ENCODE measurements around the gene ZFYVE28. TPM values are rescaled to one million over a fixed set of nuclear protein-coding genes. Genes with fewer than 3 reads are reported as not detected.

The ZFYVE28 gene
- total RNA-seq, 1 experiment from 2014 or later: 0.82 TPM

DNA sequence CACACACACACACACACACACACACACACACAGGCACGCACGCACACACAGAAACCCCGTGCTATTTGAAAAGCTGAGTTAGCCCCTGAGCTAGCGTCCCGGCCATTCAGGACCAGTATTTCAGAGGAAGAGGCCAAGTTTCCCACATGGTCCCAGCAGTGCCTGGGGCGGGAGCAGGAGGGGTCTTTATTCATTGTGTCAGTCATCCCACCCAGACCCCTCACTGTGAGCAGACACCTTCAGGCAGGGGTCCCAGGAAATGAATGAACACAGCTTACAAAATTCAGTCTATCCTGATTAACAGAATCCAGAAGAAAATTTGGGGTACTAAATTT, 58.1 kb downstream of the ZFYVE28 start:
- H3K27ac Mint-ChIP-seq (ENCODE audit: unreplicated experiment): no peak overlapping the region
- no peaks in the 10 kb centered on the region for H3K27me3 Mint-ChIP-seq (ENCODE audit: insufficient read depth, unreplicated experiment)
- no TSS peak for BruUV-seq (replicated peaks)
- Histone ChIP-seq H3K4me3 (ENCODE audit: low read depth, low read length) (no peak overlapping the region), H3K9me3 (no peaks in the 10 kb centered on the region), H3K27me3 (replicated peaks; ENCODE audit: control insufficient read depth, insufficient read depth, low read length) (no peaks in the 10 kb centered on the region), H3K4me1 (peaks cover 16% of the 10 kb centered on the region), H3K36me3 (ENCODE audit: control insufficient read depth, insufficient read depth, low read length) (no peaks in the 10 kb centered on the region)
- H3K4me3 Mint-ChIP-seq (ENCODE audit: unreplicated experiment): no peak overlapping the region
- CTCF ChIA-PET: no interaction called here
- H3K9me3 Mint-ChIP-seq (ENCODE audit: unreplicated experiment): no peaks in the 10 kb centered on the region
- DNase-seq: no peak
- intact Hi-C loops (cut with micrococcal nuclease; ENCODE audit: unreplicated experiment): no loop called here
- no peaks in the 10 kb centered on the region for H3K36me3 Mint-ChIP-seq (ENCODE audit: insufficient read depth, unreplicated experiment)
- POLR2A ChIA-PET: no interaction called here
- TF ChIP-seq, protein P1, sequence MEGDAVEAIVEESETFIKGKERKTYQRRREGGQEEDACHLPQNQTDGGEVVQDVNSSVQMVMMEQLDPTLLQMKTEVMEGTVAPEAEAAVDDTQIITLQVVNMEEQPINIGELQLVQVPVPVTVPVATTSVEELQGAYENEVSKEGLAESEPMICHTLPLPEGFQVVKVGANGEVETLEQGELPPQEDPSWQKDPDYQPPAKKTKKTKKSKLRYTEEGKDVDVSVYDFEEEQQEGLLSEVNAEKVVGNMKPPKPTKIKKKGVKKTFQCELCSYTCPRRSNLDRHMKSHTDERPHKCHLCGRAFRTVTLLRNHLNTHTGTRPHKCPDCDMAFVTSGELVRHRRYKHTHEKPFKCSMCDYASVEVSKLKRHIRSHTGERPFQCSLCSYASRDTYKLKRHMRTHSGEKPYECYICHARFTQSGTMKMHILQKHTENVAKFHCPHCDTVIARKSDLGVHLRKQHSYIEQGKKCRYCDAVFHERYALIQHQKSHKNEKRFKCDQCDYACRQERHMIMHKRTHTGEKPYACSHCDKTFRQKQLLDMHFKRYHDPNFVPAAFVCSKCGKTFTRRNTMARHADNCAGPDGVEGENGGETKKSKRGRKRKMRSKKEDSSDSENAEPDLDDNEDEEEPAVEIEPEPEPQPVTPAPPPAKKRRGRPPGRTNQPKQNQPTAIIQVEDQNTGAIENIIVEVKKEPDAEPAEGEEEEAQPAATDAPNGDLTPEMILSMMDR (IDR thresholded peaks at IDR 0.05; ENCODE audit: insufficient read depth in 1 of 2, low read depth in 1 of 2, low read length in 1 of 2, severe bottlenecking in 1 of 2, unreplicated experiment in 1 of 2): no peak
- H3K4me1 Mint-ChIP-seq (ENCODE audit: low read depth, unreplicated experiment): no peaks in the 10 kb centered on the region

DNA sequence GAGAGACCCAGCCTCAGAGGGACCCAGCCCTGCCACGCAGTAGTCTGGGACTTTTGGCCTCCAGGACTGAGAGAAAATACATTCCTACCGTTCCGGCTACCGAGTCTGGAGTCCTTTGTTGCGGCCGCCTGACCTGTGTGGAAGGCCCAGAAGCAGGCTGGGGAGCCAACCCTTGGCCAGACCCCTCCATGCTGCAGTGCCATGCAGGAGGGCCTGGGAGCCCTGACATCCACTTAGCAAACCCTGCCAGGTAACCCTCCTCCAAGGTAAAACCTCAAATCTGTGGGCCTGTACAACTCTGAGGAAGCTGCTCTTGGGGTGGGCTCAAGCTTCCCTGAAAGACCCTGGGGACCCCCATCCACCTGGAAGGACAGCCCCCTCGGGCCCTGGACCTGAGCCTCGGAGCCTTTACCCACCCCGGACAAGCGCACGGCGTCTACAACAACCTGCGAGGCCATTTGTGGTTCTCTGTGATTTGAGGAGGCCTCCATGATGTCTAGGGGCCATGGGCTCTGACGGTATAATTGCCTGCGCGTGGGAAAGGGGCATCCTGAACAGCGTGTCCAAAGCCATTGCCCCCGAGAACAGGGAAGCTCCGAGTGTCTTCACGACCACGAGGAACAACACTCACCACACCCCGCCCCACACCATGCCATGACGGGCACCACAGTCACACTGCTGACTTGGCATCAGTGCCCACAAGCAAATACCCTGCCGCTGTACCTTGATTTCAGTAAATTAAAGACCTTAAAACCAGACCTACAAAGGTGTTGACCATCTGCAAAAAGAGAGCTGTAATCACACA, 58.7 kb downstream of the ZFYVE28 start:
- H3K9me3 Mint-ChIP-seq (ENCODE audit: unreplicated experiment): no peaks in the 10 kb centered on the region
- H3K27me3 Mint-ChIP-seq (ENCODE audit: insufficient read depth, unreplicated experiment): no peaks in the 10 kb centered on the region
- no peak overlapping the region for H3K27ac Mint-ChIP-seq (ENCODE audit: unreplicated experiment)
- intact Hi-C loops (cut with micrococcal nuclease; ENCODE audit: unreplicated experiment): loop anchor here (10.0 kb wide), 1 partner anchor 115 kb away; the partner anchor contains the start of genes HAUS3 and POLN
- Histone ChIP-seq H3K27me3 (replicated peaks; ENCODE audit: control insufficient read depth, insufficient read depth, low read length) (no peaks in the 10 kb centered on the region), H3K36me3 (ENCODE audit: control insufficient read depth, insufficient read depth, low read length) (no peaks in the 10 kb centered on the region), H3K4me1 (peaks cover 16% of the 10 kb centered on the region), H3K9me3 (no peaks in the 10 kb centered on the region), H3K4me3 (ENCODE audit: low read depth, low read length) (no peak overlapping the region)
- no peak overlapping the region for H3K4me3 Mint-ChIP-seq (ENCODE audit: unreplicated experiment)
- DNase-seq: no peak
- ChIA-PET POLR2A (no interaction called here), CTCF (no interaction called here)
- no peaks in the 10 kb centered on the region for H3K4me1 Mint-ChIP-seq (ENCODE audit: low read depth, unreplicated experiment)
- TF ChIP-seq, protein P1 (IDR thresholded peaks at IDR 0.05; ENCODE audit: insufficient read depth in 1 of 2, low read depth in 1 of 2, low read length in 1 of 2, severe bottlenecking in 1 of 2, unreplicated experiment in 1 of 2): no peak
- BruUV-seq (replicated peaks): no TSS peak
- no peaks in the 10 kb centered on the region for H3K36me3 Mint-ChIP-seq (ENCODE audit: insufficient read depth, unreplicated experiment)

DNA sequence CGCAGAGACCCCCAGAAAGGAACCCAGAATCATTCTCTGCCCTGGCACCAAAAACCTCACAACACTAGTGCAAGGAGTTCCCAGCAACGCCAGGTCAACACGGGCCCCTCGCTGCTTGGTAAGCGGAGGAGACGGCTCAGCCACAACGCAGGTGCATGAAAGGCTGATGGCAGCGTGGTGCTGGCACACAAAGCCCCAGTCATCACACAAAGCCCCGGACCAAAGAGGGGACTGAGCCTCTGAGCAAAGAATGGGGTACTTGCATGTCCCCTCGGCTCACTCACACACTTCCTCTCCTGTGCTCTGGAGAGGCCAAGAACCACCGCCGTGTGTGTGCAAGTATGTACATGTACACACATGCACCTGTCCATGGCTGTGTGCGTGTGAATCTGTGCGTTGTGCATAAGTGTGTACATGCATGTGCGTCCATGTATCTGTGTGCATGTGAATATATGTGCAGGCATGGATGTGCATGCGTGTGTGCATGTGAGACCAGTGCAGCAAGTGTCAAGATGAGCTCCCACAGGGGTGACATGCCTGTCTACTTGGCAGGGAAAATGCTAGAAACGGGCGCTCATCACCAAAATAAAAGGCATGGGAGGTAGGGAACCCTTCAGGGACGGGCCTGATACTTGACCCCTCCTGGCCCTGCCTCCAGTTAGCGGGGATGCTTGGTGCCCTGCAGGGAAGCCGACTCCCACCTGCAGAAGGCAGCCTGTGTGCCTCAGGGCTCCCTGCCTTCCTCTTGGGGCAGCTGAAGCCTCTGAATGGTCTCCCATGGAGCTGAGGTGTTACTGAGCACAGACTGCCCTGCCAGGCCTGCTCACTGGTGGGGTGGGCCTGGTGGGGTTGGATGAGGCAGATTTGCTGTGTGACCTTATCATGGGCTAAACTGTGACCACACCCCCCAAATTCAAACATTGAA, 60.4 kb downstream of the ZFYVE28 start:
- Mint-ChIP-seq H3K27me3 (ENCODE audit: insufficient read depth, unreplicated experiment) (no peaks in the 10 kb centered on the region), H3K4me1 (ENCODE audit: low read depth, unreplicated experiment) (no peaks in the 10 kb centered on the region), H3K4me3 (ENCODE audit: unreplicated experiment) (no peak overlapping the region), H3K9me3 (ENCODE audit: unreplicated experiment) (no peaks in the 10 kb centered on the region), H3K36me3 (ENCODE audit: insufficient read depth, unreplicated experiment) (no peaks in the 10 kb centered on the region), H3K27ac (ENCODE audit: unreplicated experiment) (no peak overlapping the region)
- no TSS peak for BruUV-seq (replicated peaks)
- no peaks in the 10 kb centered on the region for H3K36me3 ChIP-seq (ENCODE audit: control insufficient read depth, insufficient read depth, low read length)
- DNase-seq: no peak
- CTCF ChIA-PET: no interaction called here
- peaks cover 8% of the 10 kb centered on the region for H3K4me1 ChIP-seq
- POLR2A ChIA-PET: no interaction called here
- no peaks in the 10 kb centered on the region for H3K27me3 ChIP-seq (replicated peaks; ENCODE audit: control insufficient read depth, insufficient read depth, low read length)
- no peak overlapping the region for H3K4me3 ChIP-seq (ENCODE audit: low read depth, low read length)
- H3K9me3 ChIP-seq: no peaks in the 10 kb centered on the region
- intact Hi-C loops (cut with micrococcal nuclease; ENCODE audit: unreplicated experiment): loop anchor here (10.0 kb wide), 1 partner anchor 113 kb away; the partner anchor contains the start of genes HAUS3 and POLN
- TF ChIP-seq, protein P1 (IDR thresholded peaks at IDR 0.05; ENCODE audit: insufficient read depth in 1 of 2, low read depth in 1 of 2, low read length in 1 of 2, severe bottlenecking in 1 of 2, unreplicated experiment in 1 of 2): no peak

Data from Caco-2 (cell line).